Ureter (tissue), 1 donor: ENCODE measurements around the gene PCYT2. TPM values are rescaled to one million over a fixed set of nuclear protein-coding genes. Genes with fewer than 3 reads are reported as not detected.

ENCODE experiments used
- DNase-seq: peaks from one replicate; pipeline ENCODE4 v3.0.0-alpha.2; 2020; ENCODE audit warnings: low spot score
- total RNA-seq: library from RNA; stranded (reverse); gene quantifications from one replicate; pipeline ENCODE4 v1.2.4, GENCODE V29; 2023
- donor health status: DM: yes; HTN: yes; CAD: no.

PCYT2 gene
- total RNA-seq, 1 donor from 2014 or later = 58.9 TPM

DNA sequence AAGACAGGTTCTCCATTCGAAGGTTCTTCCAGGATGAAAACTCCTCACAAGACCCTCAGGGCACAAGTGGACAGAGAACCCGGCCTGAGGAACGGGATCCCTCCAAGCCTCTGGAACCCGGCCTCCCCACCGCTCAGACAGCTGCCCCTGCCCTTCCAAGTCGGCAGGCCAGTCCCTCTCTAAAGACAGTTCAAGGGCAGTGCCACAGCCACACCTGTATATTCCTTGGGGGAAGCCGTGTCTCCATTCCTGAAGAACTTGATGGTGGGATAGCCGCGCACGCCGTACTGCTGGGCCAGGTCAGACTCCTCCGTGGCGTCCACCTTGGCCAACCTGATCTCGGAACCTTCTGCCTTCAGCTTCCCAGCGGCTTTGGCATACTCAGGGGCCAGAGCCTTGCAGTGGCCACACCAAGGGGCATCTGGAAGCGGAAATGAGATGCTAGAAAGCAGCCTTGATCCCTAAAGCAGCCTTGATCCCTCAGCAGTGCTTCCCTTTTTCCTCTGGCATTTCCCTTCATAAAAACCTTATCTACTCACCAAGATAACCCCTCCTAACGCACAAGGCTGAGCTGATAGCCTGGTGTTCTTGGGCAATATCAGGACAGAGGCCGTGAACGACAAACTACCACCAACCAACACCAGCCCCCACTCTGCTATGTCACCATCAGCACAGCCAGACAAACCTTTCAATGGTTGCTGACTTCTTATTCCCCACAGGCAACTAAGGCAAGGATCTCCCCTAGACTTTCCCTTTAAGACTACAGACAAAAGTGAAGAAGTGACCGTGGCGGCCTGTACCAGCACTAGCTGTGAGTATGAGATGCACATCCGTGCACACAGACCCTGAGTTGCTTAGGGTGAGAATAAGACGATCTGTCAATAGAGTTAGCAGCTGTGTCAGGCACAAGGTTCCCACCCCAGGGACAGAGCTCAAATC, 52.0 kb downstream of the PCYT2 start:
- DNase-seq = peak; percentile 49

DNA sequence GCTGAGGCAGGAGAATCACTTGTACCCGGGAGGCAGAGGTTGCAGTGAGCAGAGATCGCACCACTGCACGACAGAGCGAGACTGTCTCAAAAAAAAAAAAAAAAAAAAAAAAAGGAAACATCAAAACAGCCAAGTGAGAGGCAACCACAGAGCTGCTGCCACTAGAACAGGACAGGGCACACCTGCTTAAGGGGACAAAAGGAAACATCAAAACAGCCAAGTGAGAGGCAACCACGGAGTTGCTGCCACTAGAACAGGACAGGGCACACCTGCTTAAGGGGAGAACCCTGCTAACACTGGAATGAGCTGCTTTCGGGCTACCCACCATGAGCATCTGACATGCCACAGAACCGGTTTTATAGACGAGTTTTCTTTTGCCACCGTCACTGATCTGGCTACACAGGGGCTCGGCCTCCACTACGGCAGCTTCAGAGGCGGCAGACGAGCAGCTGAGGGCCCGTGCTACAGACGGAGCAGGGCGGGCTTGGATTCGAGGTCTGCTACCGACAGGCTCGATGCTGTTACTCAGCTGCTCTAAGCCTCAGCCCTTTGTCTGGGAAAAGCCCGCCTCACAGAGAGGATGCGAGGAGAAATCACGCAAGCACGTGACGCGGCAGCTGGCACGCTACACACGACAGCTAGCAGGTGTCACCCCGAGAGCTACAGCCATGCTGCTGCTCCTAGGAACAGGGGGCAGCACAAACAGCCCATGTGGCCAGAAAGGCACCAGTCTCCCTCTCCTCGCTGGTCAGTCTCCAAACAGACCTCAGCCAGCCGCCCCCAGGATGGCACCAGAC, 52.8 kb downstream of the PCYT2 start:
- no peak for DNase-seq

DNA sequence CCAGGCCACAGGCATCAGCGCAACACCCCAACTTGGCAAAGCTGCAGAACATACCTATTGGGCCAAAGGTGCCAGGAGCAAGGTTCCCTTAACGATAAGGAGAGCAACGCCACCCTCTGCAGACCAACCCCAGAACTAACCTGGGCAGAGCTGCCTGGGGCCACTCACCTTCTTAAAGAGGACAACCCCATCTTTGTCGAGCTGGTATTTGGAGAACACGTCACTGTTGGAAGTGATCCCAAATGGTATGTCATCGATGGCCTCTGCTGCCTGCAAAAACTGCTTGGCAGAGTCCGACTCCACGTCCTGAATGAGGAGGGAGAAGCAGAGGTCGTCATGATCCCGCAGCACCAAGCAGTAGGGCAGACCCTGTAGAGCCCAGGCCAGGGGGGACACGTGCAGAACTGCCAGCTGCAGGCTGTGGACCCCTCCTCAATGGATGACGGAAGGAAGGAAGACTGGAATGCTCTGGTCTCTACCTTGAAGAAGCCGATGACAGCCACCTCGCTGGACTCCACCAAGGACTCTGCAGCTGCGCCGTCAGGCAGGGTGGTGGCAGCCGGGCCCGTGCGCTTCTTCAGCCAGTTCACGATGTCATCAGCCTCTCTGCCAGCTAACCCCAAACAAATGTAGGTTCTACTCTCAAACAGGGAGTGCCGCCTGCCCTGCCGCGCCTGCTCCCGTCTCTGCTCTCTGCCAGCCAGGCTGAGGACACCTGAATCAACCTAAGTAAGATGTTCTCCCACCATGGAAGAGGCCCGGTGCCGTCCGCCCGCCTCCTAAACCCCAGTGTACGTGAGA, 56.0 kb downstream of the PCYT2 start:
- no peak for DNase-seq

DNA sequence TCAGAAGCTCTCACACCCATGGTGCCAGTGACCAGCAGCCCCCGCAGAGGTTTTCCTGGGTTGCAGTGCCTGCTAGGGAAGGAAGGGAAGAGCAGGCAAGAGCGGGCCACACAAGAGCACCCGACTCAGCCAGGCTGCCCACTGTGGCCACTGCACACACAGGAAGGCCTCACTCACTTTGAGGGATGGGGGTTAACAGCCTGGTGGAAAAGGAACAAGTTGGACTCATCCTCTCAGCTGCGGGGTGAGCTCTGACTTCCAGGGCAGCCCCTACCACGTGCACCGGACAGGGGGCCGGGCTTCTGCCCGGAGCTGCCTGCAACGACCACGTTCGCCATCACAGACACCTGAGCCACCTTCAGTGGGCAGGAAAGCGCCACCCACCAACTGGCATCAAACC, 59.0 kb downstream of the PCYT2 start:
- DNase-seq = no peak

DNA sequence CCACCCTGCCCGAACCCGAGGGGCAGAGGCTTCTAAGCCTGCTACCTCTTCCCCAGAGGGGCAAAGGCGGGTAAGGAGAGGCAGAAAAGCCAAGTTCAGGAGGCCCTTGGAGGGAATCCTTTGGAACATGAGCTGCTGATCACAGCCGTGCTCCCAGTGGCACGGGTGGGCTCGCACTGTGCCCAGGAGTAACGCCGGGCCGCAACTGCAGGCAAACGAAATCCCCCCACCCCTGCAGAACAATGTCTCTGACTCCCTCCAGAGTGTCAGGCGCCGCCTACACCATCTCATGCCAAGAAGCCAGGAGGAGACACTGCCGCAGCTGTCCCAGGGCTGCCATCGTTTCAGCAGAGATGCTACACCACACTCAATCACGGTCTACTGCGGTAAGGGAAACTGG, 59.8 kb downstream of the PCYT2 start:
- no peak for DNase-seq

Other genes with a start within 250 kb of the PCYT2 start
- 31.4 TPM for gene OXLD1, start 244.8 kb downstream of the PCYT2 start, total RNA-seq
- gene CCDC137, start 244.7 kb downstream of the PCYT2 start, total RNA-seq = 19.2 TPM
- gene ARL16, start 227.6 kb downstream of the PCYT2 start, total RNA-seq = 35.5 TPM
- gene HGS, start 227.4 kb downstream of the PCYT2 start, total RNA-seq = 101 TPM
- gene MRPL12, start 208.0 kb downstream of the PCYT2 start, total RNA-seq = 59.8 TPM
- gene SLC25A10, start 199.1 kb downstream of the PCYT2 start, total RNA-seq = 33.1 TPM
- gene GCGR, start 107.2 kb downstream of the PCYT2 start, total RNA-seq = not detected
- gene MCRIP1, start 78.1 kb downstream of the PCYT2 start, total RNA-seq = 73.6 TPM
- gene PPP1R27, start 76.3 kb downstream of the PCYT2 start, total RNA-seq = not detected
- 665 TPM for gene P4HB, start 50.9 kb downstream of the PCYT2 start, total RNA-seq
- 498 TPM for gene ARHGDIA, start 40.1 kb downstream of the PCYT2 start, total RNA-seq
- 64.2 TPM for gene ALYREF, start 19.8 kb downstream of the PCYT2 start, total RNA-seq
- gene ANAPC11, start 19.7 kb downstream of the PCYT2 start, total RNA-seq = 70.3 TPM
- 0.29 TPM for gene NPB, start 9.2 kb downstream of the PCYT2 start, total RNA-seq
- gene SIRT7, start 6.8 kb upstream of the PCYT2 start, total RNA-seq = 30.4 TPM
- 14.1 TPM for gene MAFG, start 16.3 kb upstream of the PCYT2 start, total RNA-seq
- 63.9 TPM for gene PYCR1, start 25.9 kb upstream of the PCYT2 start, total RNA-seq
- not detected for gene MYADML2, start 35.8 kb upstream of the PCYT2 start, total RNA-seq
- gene NOTUM, start 49.8 kb upstream of the PCYT2 start, total RNA-seq = 4.0 TPM
- gene ASPSCR1, start 66.2 kb upstream of the PCYT2 start, total RNA-seq = 52.4 TPM
- gene CENPX, start 111.5 kb upstream of the PCYT2 start, total RNA-seq = 58.5 TPM
- 11.0 TPM for gene LRRC45, start 111.9 kb upstream of the PCYT2 start, total RNA-seq
- 5.0 TPM for gene RAC3, start 120.3 kb upstream of the PCYT2 start, total RNA-seq
- gene DCXR, start 126.3 kb upstream of the PCYT2 start, total RNA-seq = 176 TPM
- 30.0 TPM for gene RFNG, start 140.4 kb upstream of the PCYT2 start, total RNA-seq
- 91.2 TPM for gene GPS1, start 140.5 kb upstream of the PCYT2 start, total RNA-seq
- 158 TPM for gene DUS1L, start 154.4 kb upstream of the PCYT2 start, total RNA-seq
- gene FASN, start 186.8 kb upstream of the PCYT2 start, total RNA-seq = 165 TPM